ENCODE data around the gene ASXL1. TPM values are rescaled to one million over a fixed set of nuclear protein-coding genes. Genes with fewer than 3 reads are reported as not detected.

Gene ASXL1
- polyA plus RNA-seq, 1 of the 3 experiments (the other 2 are of a cell fraction) = 36.6 TPM

DNA sequence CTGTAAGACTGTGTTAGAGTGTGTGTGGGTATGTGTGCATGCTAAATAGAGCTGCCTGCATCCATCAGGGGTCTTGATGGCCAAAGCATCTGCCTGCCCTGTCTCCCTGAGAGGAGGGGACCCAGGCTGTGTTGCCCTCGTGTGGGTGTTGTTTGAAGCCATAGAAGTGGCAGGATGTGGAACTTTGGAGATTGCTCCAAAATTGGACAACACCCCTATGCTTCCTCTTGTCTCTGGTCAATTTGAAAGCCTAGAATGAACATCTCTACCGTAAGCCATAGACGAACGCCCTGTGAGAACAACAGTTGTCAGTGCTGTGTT, 82.6 kb downstream of the ASXL1 start (continued):
- no peak for TF ChIP-seq EP300 (IDR thresholded peaks at IDR 0.05; ENCODE audit: borderline replicate concordance in 1 of 2, low read depth in 1 of 2, low read length in 1 of 2)
- TF ChIP-seq FOXM1 (IDR thresholded peaks at IDR 0.05; ENCODE audit: low read depth) = no peak
- no peak for TF ChIP-seq JUND (IDR thresholded peaks at IDR 0.05)
- TF ChIP-seq, protein P1, sequence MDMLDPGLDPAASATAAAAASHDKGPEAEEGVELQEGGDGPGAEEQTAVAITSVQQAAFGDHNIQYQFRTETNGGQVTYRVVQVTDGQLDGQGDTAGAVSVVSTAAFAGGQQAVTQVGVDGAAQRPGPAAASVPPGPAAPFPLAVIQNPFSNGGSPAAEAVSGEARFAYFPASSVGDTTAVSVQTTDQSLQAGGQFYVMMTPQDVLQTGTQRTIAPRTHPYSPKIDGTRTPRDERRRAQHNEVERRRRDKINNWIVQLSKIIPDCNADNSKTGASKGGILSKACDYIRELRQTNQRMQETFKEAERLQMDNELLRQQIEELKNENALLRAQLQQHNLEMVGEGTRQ (IDR thresholded peaks at IDR 0.05; ENCODE audit: borderline replicate concordance, low read depth, low read length) = no peak
- TF ChIP-seq CHD2 (IDR thresholded peaks at IDR 0.05; ENCODE audit: low read length, partially characterized antibody) = no peak
- no peak for TF ChIP-seq TEAD4 (IDR thresholded peaks at IDR 0.05; ENCODE audit: borderline replicate concordance, insufficient read depth)

DNA sequence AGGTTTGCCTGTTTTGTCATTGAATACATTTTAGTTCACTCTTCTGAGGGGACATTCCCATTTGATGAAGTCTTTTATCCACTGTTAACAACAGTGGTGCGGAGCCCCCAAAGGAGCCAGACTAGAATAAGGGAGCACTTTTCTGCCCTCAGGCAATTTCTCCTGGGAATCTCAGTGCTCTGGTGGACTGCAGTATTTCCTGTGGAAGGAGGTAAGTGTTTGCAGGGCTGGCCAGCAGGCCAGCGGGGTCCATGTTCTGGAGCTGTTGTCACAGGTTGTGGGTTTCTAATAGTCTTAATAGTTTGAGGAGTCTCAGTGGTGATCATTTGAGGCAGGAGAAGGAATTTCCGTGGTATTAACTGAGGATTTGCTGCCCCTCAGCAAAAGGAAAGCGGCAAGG, 83.5 kb downstream of the ASXL1 start:
- WGBS (ENCODE audit: low lambda C conversion rate) = 95% methylated on average over 4 of the region's 4 CpGs
- H4K20me1 ChIP-seq (ENCODE audit: insufficient read depth) = peaks cover 21% of the 10 kb centered on the region; the same call in 1 of the 2 replicates

DNA sequence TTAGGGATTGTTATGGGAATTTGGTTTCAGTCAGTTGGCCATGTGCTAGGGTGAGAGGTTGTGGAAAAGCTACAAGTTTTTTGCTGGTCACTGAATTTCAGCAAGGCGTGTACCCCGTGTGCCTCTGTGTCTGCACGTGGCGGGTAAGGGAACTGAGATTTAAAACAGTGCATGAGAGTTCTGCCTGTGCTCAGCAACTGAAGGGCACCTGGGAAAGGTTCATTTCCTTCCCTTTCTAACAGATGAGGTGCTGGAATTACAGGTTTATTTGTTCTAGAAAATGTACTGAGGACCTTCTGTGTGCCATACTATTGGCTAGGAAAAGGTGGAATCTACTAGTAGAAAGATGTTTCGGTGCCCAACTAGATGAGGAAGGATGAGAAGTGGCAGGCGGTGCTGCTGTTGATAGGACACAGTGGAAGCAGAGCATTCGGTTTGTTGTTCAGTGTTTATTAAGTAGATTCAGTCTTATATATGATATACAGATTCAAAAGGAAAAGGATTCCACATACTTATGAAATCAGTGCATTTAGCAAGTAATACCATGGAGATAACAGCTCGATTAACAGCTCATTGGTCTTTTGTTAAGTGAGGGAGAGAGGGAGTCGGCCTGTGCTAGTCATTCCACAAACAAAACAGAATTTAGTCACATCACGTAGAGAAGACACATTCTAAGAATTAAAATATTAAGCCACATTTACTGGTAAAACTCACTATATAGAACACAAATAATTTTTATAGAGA, 84.7 kb downstream of the ASXL1 start:
- POLR2A ChIA-PET = no interaction called here

More for the DNA sequence above, 83.5 kb downstream of the ASXL1 start:
- H3F3A ChIP-seq (replicated peaks; ENCODE audit: insufficient read depth) = peaks cover 25% of the 10 kb centered on the region
- no peak overlapping the region for H2AFZ ChIP-seq (ENCODE audit: low read depth)
- peaks cover 3% of the 10 kb centered on the region; the same call in 1 of the 2 replicates for H3K79me2 ChIP-seq (ENCODE audit: insufficient read depth)
- peak overlapping the region in 1 of 2 experiments; percentile 36; a peak in 2 of 4 replicates for H3K27ac ChIP-seq (ENCODE audit: low read depth in 2 of 2, low read length in 1 of 2)
- POLR2A ChIA-PET = interaction anchor here (1.1 kb wide), 1 partner anchor 8 kb away, joined by 4 read pairs; no protein-coding TSS in a partner anchor
- TF ChIP-seq POLR2AphosphoS5 (IDR thresholded peaks at IDR 0.05; ENCODE audit: low read depth, low read length) = no peak
- H3K9me2 ChIP-seq = no peaks in the 10 kb centered on the region
- peaks cover 51 to 83% of the 10 kb centered on the region in 2 experiments for H3K36me3 ChIP-seq (replicated peaks in 1 of 2; ENCODE audit: control insufficient read depth in 1 of 2, insufficient read depth in 2 of 2, low read length in 1 of 2)
- H3K9ac ChIP-seq = no peak overlapping the region
- CTCF ChIA-PET = interaction anchor here (0.7 to 2.7 kb wide), 4 partner anchors 9 to 104 kb away, joined by 3 to 6 read pairs (median 4); no protein-coding TSS in a partner anchor
- DNase-seq = no peak
- peaks cover 0 to 28% of the 10 kb centered on the region in 2 experiments; a peak in 3 of 4 replicates for H3K4me1 ChIP-seq (ENCODE audit: control insufficient read depth in 1 of 2, insufficient read depth in 2 of 2, low read depth in 1 of 2, low read length in 1 of 2)
- no peak overlapping the region for H3K4me2 ChIP-seq
- no peaks in the 10 kb centered on the region for H3K27me3 ChIP-seq (ENCODE audit: insufficient read depth)
- H3K4me3 ChIP-seq (ENCODE audit: low read depth in 2 of 2, low read length in 1 of 2) = no peak overlapping the region
- H3K9me3 ChIP-seq = no peaks in the 10 kb centered on the region

More for the DNA sequence above, 84.7 kb downstream of the ASXL1 start:
- H3K9me2 ChIP-seq = no peaks in the 10 kb centered on the region
- H3K27ac ChIP-seq (ENCODE audit: low read depth in 2 of 2, low read length in 1 of 2) = peak overlapping the region in 1 of 2 experiments; percentile 48; a peak in 2 of 4 replicates
- no peak overlapping the region for H3K4me2 ChIP-seq
- no peak overlapping the region for H3K9ac ChIP-seq
- peaks cover 43 to 81% of the 10 kb centered on the region in 2 experiments for H3K36me3 ChIP-seq (replicated peaks in 1 of 2; ENCODE audit: control insufficient read depth in 1 of 2, insufficient read depth in 2 of 2, low read length in 1 of 2)
- peaks cover 18% of the 10 kb centered on the region for H3F3A ChIP-seq (replicated peaks; ENCODE audit: insufficient read depth)
- peaks cover 3% of the 10 kb centered on the region; the same call in 1 of the 2 replicates for H3K79me2 ChIP-seq (ENCODE audit: insufficient read depth)
- TF ChIP-seq MXI1 (IDR thresholded peaks at IDR 0.05; ENCODE audit: low read depth, low read length) (no peak), GABPA (IDR thresholded peaks at IDR 0.05; ENCODE audit: low read depth) (no peak), TCF12 (IDR thresholded peaks at IDR 0.05) (no peak), RCOR1 (IDR thresholded peaks at IDR 0.05; ENCODE audit: low read length) (no peak), JUND (IDR thresholded peaks at IDR 0.05) (no peak), POLR2AphosphoS5 (IDR thresholded peaks at IDR 0.05; ENCODE audit: low read depth, low read length) (no peak), ELF1 (IDR thresholded peaks at IDR 0.05) (no peak), GATA2 (CRISPR knock-in tag; IDR thresholded peaks at IDR 0.05) (no peak), EP300 (IDR thresholded peaks at IDR 0.05; ENCODE audit: borderline replicate concordance in 1 of 2, low read depth in 1 of 2, low read length in 1 of 2) (no peak), CHD2 (IDR thresholded peaks at IDR 0.05; ENCODE audit: low read length, partially characterized antibody) (no peak), YY1 (IDR thresholded peaks at IDR 0.05; ENCODE audit: low read depth) (no peak), FOXJ3 (CRISPR knock-in tag; IDR thresholded peaks at IDR 0.05) (no peak), RFX5 (IDR thresholded peaks at IDR 0.05; ENCODE audit: low read length) (no peak)
- TF ChIP-seq, protein P2, sequence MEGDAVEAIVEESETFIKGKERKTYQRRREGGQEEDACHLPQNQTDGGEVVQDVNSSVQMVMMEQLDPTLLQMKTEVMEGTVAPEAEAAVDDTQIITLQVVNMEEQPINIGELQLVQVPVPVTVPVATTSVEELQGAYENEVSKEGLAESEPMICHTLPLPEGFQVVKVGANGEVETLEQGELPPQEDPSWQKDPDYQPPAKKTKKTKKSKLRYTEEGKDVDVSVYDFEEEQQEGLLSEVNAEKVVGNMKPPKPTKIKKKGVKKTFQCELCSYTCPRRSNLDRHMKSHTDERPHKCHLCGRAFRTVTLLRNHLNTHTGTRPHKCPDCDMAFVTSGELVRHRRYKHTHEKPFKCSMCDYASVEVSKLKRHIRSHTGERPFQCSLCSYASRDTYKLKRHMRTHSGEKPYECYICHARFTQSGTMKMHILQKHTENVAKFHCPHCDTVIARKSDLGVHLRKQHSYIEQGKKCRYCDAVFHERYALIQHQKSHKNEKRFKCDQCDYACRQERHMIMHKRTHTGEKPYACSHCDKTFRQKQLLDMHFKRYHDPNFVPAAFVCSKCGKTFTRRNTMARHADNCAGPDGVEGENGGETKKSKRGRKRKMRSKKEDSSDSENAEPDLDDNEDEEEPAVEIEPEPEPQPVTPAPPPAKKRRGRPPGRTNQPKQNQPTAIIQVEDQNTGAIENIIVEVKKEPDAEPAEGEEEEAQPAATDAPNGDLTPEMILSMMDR (IDR thresholded peaks at IDR 0.05) = no peak
- TF ChIP-seq, protein P3, sequence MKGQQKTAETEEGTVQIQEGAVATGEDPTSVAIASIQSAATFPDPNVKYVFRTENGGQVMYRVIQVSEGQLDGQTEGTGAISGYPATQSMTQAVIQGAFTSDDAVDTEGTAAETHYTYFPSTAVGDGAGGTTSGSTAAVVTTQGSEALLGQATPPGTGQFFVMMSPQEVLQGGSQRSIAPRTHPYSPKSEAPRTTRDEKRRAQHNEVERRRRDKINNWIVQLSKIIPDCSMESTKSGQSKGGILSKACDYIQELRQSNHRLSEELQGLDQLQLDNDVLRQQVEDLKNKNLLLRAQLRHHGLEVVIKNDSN (IDR thresholded peaks at IDR 0.05; ENCODE audit: borderline replicate concordance, low read depth) = no peak
- TF ChIP-seq, protein P4, sequence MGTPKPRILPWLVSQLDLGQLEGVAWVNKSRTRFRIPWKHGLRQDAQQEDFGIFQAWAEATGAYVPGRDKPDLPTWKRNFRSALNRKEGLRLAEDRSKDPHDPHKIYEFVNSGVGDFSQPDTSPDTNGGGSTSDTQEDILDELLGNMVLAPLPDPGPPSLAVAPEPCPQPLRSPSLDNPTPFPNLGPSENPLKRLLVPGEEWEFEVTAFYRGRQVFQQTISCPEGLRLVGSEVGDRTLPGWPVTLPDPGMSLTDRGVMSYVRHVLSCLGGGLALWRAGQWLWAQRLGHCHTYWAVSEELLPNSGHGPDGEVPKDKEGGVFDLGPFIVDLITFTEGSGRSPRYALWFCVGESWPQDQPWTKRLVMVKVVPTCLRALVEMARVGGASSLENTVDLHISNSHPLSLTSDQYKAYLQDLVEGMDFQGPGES (IDR thresholded peaks at IDR 0.05; ENCODE audit: low read depth, low read length) = no peak
- TF ChIP-seq, protein P5, sequence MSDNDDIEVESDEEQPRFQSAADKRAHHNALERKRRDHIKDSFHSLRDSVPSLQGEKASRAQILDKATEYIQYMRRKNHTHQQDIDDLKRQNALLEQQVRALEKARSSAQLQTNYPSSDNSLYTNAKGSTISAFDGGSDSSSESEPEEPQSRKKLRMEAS (IDR thresholded peaks at IDR 0.05; ENCODE audit: low read depth) = no peak
- 79% methylated on average over 10 of the region's 10 CpGs for WGBS (ENCODE audit: low lambda C conversion rate)
- no peaks in the 10 kb centered on the region for H3K27me3 ChIP-seq (ENCODE audit: insufficient read depth)
- H4K20me1 ChIP-seq (ENCODE audit: insufficient read depth) = peaks cover 21% of the 10 kb centered on the region; the same call in 1 of the 2 replicates
- no peak overlapping the region for H2AFZ ChIP-seq (ENCODE audit: low read depth)
- CTCF ChIA-PET = interaction anchor here (1.4 to 2.7 kb wide), 2 partner anchors 8 to 42 kb away, joined by 4 to 6 read pairs; no protein-coding TSS in a partner anchor
- peaks cover 0 to 40% of the 10 kb centered on the region in 2 experiments; a peak in 3 of 4 replicates for H3K4me1 ChIP-seq (ENCODE audit: control insufficient read depth in 1 of 2, insufficient read depth in 2 of 2, low read depth in 1 of 2, low read length in 1 of 2)
- H3K9me3 ChIP-seq = no peaks in the 10 kb centered on the region
- no peak for DNase-seq
- H3K4me3 ChIP-seq (ENCODE audit: low read depth in 2 of 2, low read length in 1 of 2) = no peak overlapping the region
